GM23338 (cell line): ENCODE results near the gene GIMAP5. TPM values are rescaled to one million over a fixed set of nuclear protein-coding genes. Genes with fewer than 3 reads are reported as not detected.

Source experiments
- ATAC-seq: fragments of 200-7000 bp; cut with Tn5 transposase; 3 replicates; pipeline ENCODE4 v1.9.1; 2020
- DNase-seq: peaks from one replicate; pipeline ENCODE4 v3.0.0-alpha.2; 2015; ENCODE audit warnings: low spot score
- H2AFZ ChIP-seq: fragments of 200-600 bp; sonication (generic); 2 replicates; pipeline ENCODE4 v1.8.0; 2016; ENCODE audit warnings: antibody characterized with exemption, mild to moderate bottlenecking, moderate library complexity
- H3F3A ChIP-seq: fragments of 200-600 bp; sonication (generic); replicated peaks from 2 replicates; pipeline ENCODE4 v1.8.0; 2017; ENCODE audit warnings: antibody characterized with exemption, mixed run types, low read depth
- H3K27ac ChIP-seq: fragments of 200-600 bp; sonication (generic); 2 replicates; pipeline ENCODE4 v1.6.1; 2016; ENCODE audit warnings: low read depth
- H3K27me3 ChIP-seq: fragments of 200-600 bp; sonication (generic); 2 replicates; pipeline ENCODE4 v1.8.0; 2016; ENCODE audit warnings: mild to moderate bottlenecking, mixed run types, moderate library complexity; ENCODE audit not compliant: insufficient read depth
- H3K36me3 ChIP-seq: fragments of 200-600 bp; sonication (generic); 2 replicates; pipeline ENCODE4 v1.8.0; 2016; ENCODE audit warnings: mild to moderate bottlenecking; ENCODE audit not compliant: insufficient read depth
- H3K4me1 ChIP-seq: fragments of 200-600 bp; sonication (generic); 2 replicates; pipeline ENCODE4 v1.8.0; 2016; ENCODE audit warnings: mild to moderate bottlenecking, moderate library complexity; ENCODE audit not compliant: insufficient read depth
- H3K4me2 ChIP-seq: fragments of 200-600 bp; sonication (generic); 2 replicates; pipeline ENCODE4 v1.7.1; 2017; ENCODE audit warnings: mixed run types
- H3K4me3 ChIP-seq: fragments of 200-600 bp; sonication (generic); 2 replicates; pipeline ENCODE4 v1.6.1; 2016; ENCODE audit warnings: mixed run types
- H3K79me2 ChIP-seq: fragments of 200-600 bp; sonication (generic); replicated peaks from 2 replicates; pipeline ENCODE4 v1.8.0; 2017; ENCODE audit warnings: mild to moderate bottlenecking; ENCODE audit not compliant: insufficient read depth
- H3K9me2 ChIP-seq: fragments of 200-600 bp; sonication (generic); 2 replicates; pipeline ENCODE4 v1.8.0; 2017; ENCODE audit not compliant: insufficient read depth
- H4K20me1 ChIP-seq: fragments of 200-600 bp; sonication (generic); replicated peaks from 2 replicates; pipeline ENCODE4 v1.8.0; 2017; ENCODE audit warnings: mild to moderate bottlenecking; ENCODE audit not compliant: insufficient read depth
- H3K27ac Mint-ChIP-seq: 2 replicates; pipeline ENCODE4 v1.8.0; 2020; ENCODE audit warnings: inconsistent platforms, mild to moderate bottlenecking, moderate library complexity, mixed read lengths
- H3K27me3 Mint-ChIP-seq: 3 replicates; pipeline ENCODE4 v1.8.0; 2022; ENCODE audit warnings: low read depth, mild to moderate bottlenecking, moderate library complexity, mixed read lengths, inconsistent platforms; ENCODE audit not compliant: insufficient read depth, poor library complexity
- H3K36me3 Mint-ChIP-seq: 3 replicates; pipeline ENCODE4 v1.8.0; 2021; ENCODE audit warnings: low read depth, mild to moderate bottlenecking, inconsistent platforms, moderate library complexity, mixed read lengths
- H3K4me1 Mint-ChIP-seq: 3 replicates; pipeline ENCODE4 v1.8.0; 2020; ENCODE audit warnings: mild to moderate bottlenecking, inconsistent platforms, mixed read lengths
- H3K4me3 Mint-ChIP-seq: 3 replicates; pipeline ENCODE4 v1.8.0; 2021; ENCODE audit warnings: moderate library complexity, mild to moderate bottlenecking, inconsistent platforms, mixed read lengths
- H3K9me3 Mint-ChIP-seq: 3 replicates; pipeline ENCODE4 v1.8.0; 2020; ENCODE audit warnings: moderate library complexity, mild to moderate bottlenecking, inconsistent platforms, mixed read lengths
- CREB1 ChIP-seq: fragments of 250-450 bp; sonication (Bioruptor Pico); IDR thresholded peaks from 2 replicates; pipeline ENCODE4 v1.5.0; 2020; ENCODE audit warnings: low read depth, mild to moderate bottlenecking, moderate library complexity
- CTCF ChIP-seq, 2 experiments: fragments of 200-600 bp in 1 of 2; sonication (generic) in 1 of 2; conservative IDR thresholded peaks; 2 replicates each; pipeline versions ENCODE4 v1.5.1 to v1.6.1; 2016 to 2017; ENCODE audit warnings: antibody characterized with exemption in 2 of 2, low read depth in 2 of 2, mild to moderate bottlenecking in 2 of 2, moderate library complexity in 1 of 2
- ETS1 ChIP-seq: IDR thresholded peaks from 2 replicates; pipeline ENCODE4 v1.6.1; 2016; ENCODE audit warnings: antibody characterized with exemption
- EZH2 ChIP-seq: fragments of 200-600 bp; sonication (generic); IDR thresholded peaks from one replicate; pipeline ENCODE4 v1.8.0; 2017; ENCODE audit warnings: antibody characterized with exemption, mild to moderate bottlenecking, low read depth; ENCODE audit not compliant: unreplicated experiment
- EZH2phosphoT487 ChIP-seq: fragments of 200-600 bp; sonication (generic); IDR thresholded peaks from one replicate; pipeline ENCODE4 v1.8.1; 2018; ENCODE audit warnings: antibody characterized with exemption; ENCODE audit not compliant: unreplicated experiment
- JUNB ChIP-seq: IDR thresholded peaks from one replicate; pipeline ENCODE4 v1.6.1; 2016; ENCODE audit warnings: antibody characterized with exemption; ENCODE audit not compliant: unreplicated experiment
- NANOG ChIP-seq: IDR thresholded peaks from 2 replicates; pipeline ENCODE4 v1.6.1; 2016; ENCODE audit warnings: antibody characterized with exemption, borderline replicate concordance
- POLR2AphosphoS5 ChIP-seq: IDR thresholded peaks from 2 replicates; pipeline ENCODE4 v1.6.1; 2016; ENCODE audit warnings: antibody characterized with exemption, low read depth
- STAT1 ChIP-seq: IDR thresholded peaks from one replicate; pipeline ENCODE4 v1.6.1; 2016; ENCODE audit warnings: antibody characterized with exemption; ENCODE audit not compliant: unreplicated experiment
- ZNF114 ChIP-seq: fragments of 250-450 bp; sonication (Bioruptor Pico); IDR thresholded peaks from 2 replicates; pipeline ENCODE4 v1.5.0; 2020; ENCODE audit warnings: mild to moderate bottlenecking, moderate library complexity
- ZNF331 ChIP-seq: fragments of 250-450 bp; sonication (Bioruptor Pico); IDR thresholded peaks from 2 replicates; pipeline ENCODE4 v1.5.0; 2020; ENCODE audit warnings: low read depth, mild to moderate bottlenecking, moderate library complexity
- polyA plus RNA-seq: library from polyadenylated mRNA; unstranded; fragments of >200 nt; fragmentation: Nextera tagmentation; extraction: Ambion mirVana; gene quantifications from 2 replicates; pipeline ENCODE4 v1.2.1, GENCODE V29; 2016
- total RNA-seq: library from RNA; depleted of rRNA; stranded (reverse); fragments of >200 nt; shearing (Covaris generic); gene quantifications from 2 replicates; pipeline ENCODE4 v1.2.3, GENCODE V29; 2014
- TF ChIP-seq, protein P1 (sequence below): fragments of 250-450 bp; sonication (Bioruptor Pico); IDR thresholded peaks from 2 replicates; pipeline ENCODE4 v1.5.0; 2020; ENCODE audit warnings: mild to moderate bottlenecking, moderate library complexity

GIMAP5 gene
- total and polyA plus RNA-seq, 2 experiments from 2014 or later: not detected

DNA sequence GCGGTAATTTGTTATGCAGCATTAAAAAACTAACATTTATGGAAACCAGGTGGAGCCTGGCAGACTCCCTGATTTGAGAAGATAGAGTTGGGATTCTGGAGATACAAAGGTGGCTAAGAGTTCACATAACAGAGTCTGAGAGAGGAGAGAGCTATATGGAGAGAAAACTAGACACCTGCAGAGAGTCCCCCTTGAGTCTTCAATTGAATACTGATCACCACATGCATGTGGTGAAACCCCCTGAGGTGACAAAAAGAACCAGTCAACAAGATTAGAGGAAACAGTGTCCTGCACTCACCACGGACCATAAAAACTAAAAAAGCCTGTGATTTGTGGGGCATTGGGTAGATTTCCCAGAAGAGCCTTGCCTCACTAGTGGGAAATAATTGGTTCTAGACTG lies 41.6 kb upstream of the GIMAP5 start:
- Mint-ChIP-seq H3K9me3 (peaks cover 14% of the 10 kb centered on the region; the same call in 2 of the 3 replicates), H3K4me1 (no peaks in the 10 kb centered on the region), H3K27ac (no peak overlapping the region), H3K4me3 (no peak overlapping the region), H3K27me3 (peaks cover 2% of the 10 kb centered on the region), H3K36me3 (no peaks in the 10 kb centered on the region)
- no peak overlapping the region for H3K4me3 ChIP-seq
- no peak overlapping the region for H2AFZ ChIP-seq
- ATAC-seq (no peak), DNase-seq (no peak)
- H3K79me2 ChIP-seq: no peaks in the 10 kb centered on the region
- no peaks in the 10 kb centered on the region for H3K4me1 ChIP-seq
- TF ChIP-seq POLR2AphosphoS5: no peak
- no peak for TF ChIP-seq CREB1 (CRISPR knock-in tag)
- no peak for TF ChIP-seq NANOG
- TF ChIP-seq ZNF114 (CRISPR knock-in tag): no peak
- TF ChIP-seq EZH2: no peak
- no peak for TF ChIP-seq ZNF331 (CRISPR knock-in tag)
- H3K27ac ChIP-seq: no peak overlapping the region
- no peaks in the 10 kb centered on the region; the same call in 1 of the 2 replicates for H3K36me3 ChIP-seq
- no peak overlapping the region for H3K4me2 ChIP-seq
- peaks cover 9% of the 10 kb centered on the region; the same call in 1 of the 2 replicates for H3K9me2 ChIP-seq
- H3K27me3 ChIP-seq: no peaks in the 10 kb centered on the region
- no peaks in the 10 kb centered on the region for H3F3A ChIP-seq
- H4K20me1 ChIP-seq: no peaks in the 10 kb centered on the region

DNA sequence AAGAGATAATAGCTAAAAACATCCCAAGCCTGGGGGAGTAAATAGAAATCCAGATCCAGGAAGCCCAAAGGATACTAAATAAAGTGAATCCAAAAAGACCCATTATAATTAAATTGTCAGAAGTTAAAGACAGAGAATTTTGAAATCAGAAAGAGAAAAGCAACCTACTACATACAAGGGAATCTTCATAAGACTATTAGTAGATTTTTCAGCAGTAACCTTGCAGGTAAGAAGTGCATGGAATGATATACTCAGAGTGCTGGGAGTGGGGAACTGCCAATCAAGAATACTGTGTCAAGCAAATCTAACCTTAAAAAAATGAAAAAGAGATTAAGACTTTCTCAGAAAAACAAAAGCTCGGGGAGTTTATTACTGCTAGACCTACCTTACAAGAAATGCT lies 34.0 kb upstream of the GIMAP5 start:
- Mint-ChIP-seq H3K4me3 (no peak overlapping the region), H3K9me3 (peaks cover 67% of the 10 kb centered on the region)
- no peak for DNase-seq
- TF ChIP-seq EZH2 (no peak), CTCF (conservative IDR thresholded peaks at IDR 0.05; ENCODE audit: low read depth in 2 of 2) (no peak), STAT1 (no peak), EZH2phosphoT487 (no peak), NANOG (no peak), ETS1 (no peak), CREB1 (CRISPR knock-in tag) (no peak), POLR2AphosphoS5 (no peak), JUNB (no peak), ZNF114 (CRISPR knock-in tag) (no peak)
- TF ChIP-seq, protein P1, sequence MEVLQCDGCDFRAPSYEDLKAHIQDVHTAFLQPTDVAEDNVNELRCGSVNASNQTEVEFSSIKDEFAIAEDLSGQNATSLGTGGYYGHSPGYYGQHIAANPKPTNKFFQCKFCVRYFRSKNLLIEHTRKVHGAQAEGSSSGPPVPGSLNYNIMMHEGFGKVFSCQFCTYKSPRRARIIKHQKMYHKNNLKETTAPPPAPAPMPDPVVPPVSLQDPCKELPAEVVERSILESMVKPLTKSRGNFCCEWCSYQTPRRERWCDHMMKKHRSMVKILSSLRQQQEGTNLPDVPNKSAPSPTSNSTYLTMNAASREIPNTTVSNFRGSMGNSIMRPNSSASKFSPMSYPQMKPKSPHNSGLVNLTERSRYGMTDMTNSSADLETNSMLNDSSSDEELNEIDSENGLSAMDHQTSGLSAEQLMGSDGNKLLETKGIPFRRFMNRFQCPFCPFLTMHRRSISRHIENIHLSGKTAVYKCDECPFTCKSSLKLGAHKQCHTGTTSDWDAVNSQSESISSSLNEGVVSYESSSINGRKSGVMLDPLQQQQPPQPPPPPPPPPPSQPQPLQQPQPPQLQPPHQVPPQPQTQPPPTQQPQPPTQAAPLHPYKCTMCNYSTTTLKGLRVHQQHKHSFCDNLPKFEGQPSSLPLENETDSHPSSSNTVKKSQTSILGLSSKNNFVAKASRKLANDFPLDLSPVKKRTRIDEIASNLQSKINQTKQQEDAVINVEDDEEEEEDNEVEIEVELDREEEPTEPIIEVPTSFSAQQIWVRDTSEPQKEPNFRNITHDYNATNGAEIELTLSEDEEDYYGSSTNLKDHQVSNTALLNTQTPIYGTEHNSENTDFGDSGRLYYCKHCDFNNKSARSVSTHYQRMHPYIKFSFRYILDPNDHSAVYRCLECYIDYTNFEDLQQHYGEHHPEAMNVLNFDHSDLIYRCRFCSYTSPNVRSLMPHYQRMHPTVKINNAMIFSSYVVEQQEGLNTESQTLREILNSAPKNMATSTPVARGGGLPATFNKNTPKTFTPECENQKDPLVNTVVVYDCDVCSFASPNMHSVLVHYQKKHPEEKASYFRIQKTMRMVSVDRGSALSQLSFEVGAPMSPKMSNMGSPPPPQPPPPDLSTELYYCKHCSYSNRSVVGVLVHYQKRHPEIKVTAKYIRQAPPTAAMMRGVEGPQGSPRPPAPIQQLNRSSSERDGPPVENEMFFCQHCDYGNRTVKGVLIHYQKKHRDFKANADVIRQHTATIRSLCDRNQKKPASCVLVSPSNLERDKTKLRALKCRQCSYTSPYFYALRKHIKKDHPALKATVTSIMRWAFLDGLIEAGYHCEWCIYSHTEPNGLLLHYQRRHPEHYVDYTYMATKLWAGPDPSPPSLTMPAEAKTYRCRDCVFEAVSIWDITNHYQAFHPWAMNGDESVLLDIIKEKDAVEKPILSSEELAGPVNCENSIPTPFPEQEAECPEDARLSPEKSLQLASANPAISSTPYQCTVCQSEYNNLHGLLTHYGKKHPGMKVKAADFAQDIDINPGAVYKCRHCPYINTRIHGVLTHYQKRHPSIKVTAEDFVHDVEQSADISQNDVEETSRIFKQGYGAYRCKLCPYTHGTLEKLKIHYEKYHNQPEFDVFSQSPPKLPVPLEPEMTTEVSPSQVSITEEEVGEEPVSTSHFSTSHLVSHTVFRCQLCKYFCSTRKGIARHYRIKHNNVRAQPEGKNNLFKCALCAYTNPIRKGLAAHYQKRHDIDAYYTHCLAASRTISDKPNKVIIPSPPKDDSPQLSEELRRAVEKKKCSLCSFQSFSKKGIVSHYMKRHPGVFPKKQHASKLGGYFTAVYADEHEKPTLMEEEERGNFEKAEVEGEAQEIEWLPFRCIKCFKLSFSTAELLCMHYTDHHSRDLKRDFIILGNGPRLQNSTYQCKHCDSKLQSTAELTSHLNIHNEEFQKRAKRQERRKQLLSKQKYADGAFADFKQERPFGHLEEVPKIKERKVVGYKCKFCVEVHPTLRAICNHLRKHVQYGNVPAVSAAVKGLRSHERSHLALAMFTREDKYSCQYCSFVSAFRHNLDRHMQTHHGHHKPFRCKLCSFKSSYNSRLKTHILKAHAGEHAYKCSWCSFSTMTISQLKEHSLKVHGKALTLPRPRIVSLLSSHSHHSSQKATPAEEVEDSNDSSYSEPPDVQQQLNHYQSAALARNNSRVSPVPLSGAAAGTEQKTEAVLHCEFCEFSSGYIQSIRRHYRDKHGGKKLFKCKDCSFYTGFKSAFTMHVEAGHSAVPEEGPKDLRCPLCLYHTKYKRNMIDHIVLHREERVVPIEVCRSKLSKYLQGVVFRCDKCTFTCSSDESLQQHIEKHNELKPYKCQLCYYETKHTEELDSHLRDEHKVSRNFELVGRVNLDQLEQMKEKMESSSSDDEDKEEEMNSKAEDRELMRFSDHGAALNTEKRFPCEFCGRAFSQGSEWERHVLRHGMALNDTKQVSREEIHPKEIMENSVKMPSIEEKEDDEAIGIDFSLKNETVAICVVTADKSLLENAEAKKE: no peak

More for the DNA sequence above, 34.0 kb upstream of the GIMAP5 start:
- Histone ChIP-seq H3K79me2 (no peaks in the 10 kb centered on the region), H2AFZ (no peak overlapping the region), H3K27me3 (no peaks in the 10 kb centered on the region), H3K4me2 (no peak overlapping the region), H3K36me3 (no peaks in the 10 kb centered on the region; the same call in 1 of the 2 replicates), H3K4me3 (no peak overlapping the region), H3K9me2 (no peaks in the 10 kb centered on the region), H3K27ac (no peak overlapping the region), H3F3A (no peaks in the 10 kb centered on the region), H3K4me1 (no peaks in the 10 kb centered on the region), H4K20me1 (no peaks in the 10 kb centered on the region)
- ATAC-seq: no peak
- no peak overlapping the region for H3K27ac Mint-ChIP-seq
- H3K4me1 Mint-ChIP-seq: no peaks in the 10 kb centered on the region
- peaks cover 6% of the 10 kb centered on the region; the same call in 1 of the 3 replicates for H3K36me3 Mint-ChIP-seq
- peaks cover 2% of the 10 kb centered on the region for H3K27me3 Mint-ChIP-seq
